ENCODE results near the gene ORC6.

GRCh38 chr16:46701615-46702014, 12.2 kb downstream of the ORC6 start:
- no peak for TF ChIP-seq EZH2 (IDR thresholded peaks at IDR 0.05; ENCODE audit: borderline replicate concordance, low read length)
- no peak for TF ChIP-seq CTCF (IDR thresholded peaks at IDR 0.05; ENCODE audit: low read length)

Measured in OCI-LY1 (cell line).